Panc1 (cell line): Measurements from ENCODE around the gene ORM1. TPM values are rescaled to one million over a fixed set of nuclear protein-coding genes. Genes with fewer than 3 reads are reported as not detected.

Source experiments
- ATAC-seq: fragments of 200-7000 bp; cut with Tn5 transposase; 2 replicates; pipeline ENCODE4 v1.9.1; 2020; ENCODE audit warnings: mild to moderate bottlenecking, moderate library complexity
- BruUV-seq: library from RNA; stranded (reverse); fragments of 400-500 nt; replicated peaks from 2 replicates; lab custom pipeline; 2021; lab: Mats Ljungman, UMichigan
- CTCF ChIA-PET: fragments of 300-600 bp; sonication (Branson Sonifier 250); formaldehyde crosslinking; loops from one replicate; lab custom pipeline; 2022; ENCODE audit warnings: antibody characterized with exemption; lab: Charles Lee
- POLR2A ChIA-PET: fragments of 300-600 bp; sonication (Branson Sonifier 250); formaldehyde crosslinking; loops from one replicate; lab custom pipeline; 2022; ENCODE audit warnings: antibody characterized with exemption; lab: Charles Lee
- DNase-seq: peaks from one replicate; pipeline ENCODE4 v3.0.0-alpha.2; 2010; ENCODE audit warnings: low read depth, low spot score
- H3K27ac ChIP-seq: 2 replicates; pipeline ENCODE4 v1.5.1; 2011; ENCODE audit warnings: mild to moderate bottlenecking, low read length, inconsistent platforms
- H3K27me3 ChIP-seq: fragments of 200-500 bp; sonication (Bioruptor generic); 2 replicates; pipeline ENCODE4 v1.6.0; 2014; ENCODE audit warnings: low read length, inconsistent platforms; ENCODE audit not compliant: control insufficient read depth, insufficient read depth
- H3K36me3 ChIP-seq: fragments of 200-500 bp; sonication (Bioruptor generic); 2 replicates; pipeline ENCODE4 v1.5.1; 2014; ENCODE audit warnings: inconsistent platforms, mild to moderate bottlenecking, low read length, moderate library complexity; ENCODE audit not compliant: control insufficient read depth, insufficient read depth
- H3K4me1 ChIP-seq: 2 replicates; pipeline ENCODE4 v1.5.1; 2011; ENCODE audit warnings: inconsistent platforms, mild to moderate bottlenecking, low read length, moderate library complexity; ENCODE audit not compliant: control insufficient read depth, insufficient read depth
- H3K4me3 ChIP-seq, 2 experiments: 2 replicates each; pipeline ENCODE4 v1.5.1; 2011 to 2012; ENCODE audit warnings: low read depth in 2 of 2, low read length in 2 of 2, mild to moderate bottlenecking in 2 of 2, inconsistent platforms in 1 of 2, moderate library complexity in 1 of 2
- H3K9me3 ChIP-seq: fragments of 200-500 bp; sonication (Bioruptor generic); 2 replicates; pipeline ENCODE4 v1.5.1; 2014; ENCODE audit warnings: low read depth, mild to moderate bottlenecking, inconsistent platforms, low read length, moderate library complexity; ENCODE audit not compliant: control insufficient read depth, insufficient read depth
- CTCF ChIP-seq: fragments of 450-650 bp; IDR thresholded peaks from 2 replicates; pipeline ENCODE4 v1.5.1; 2017; ENCODE audit warnings: mild to moderate bottlenecking
- POLR2AphosphoS5 ChIP-seq: IDR thresholded peaks from 2 replicates; pipeline ENCODE4 v1.6.1; 2012; ENCODE audit warnings: mild to moderate bottlenecking, low read depth, low read length, moderate library complexity
- SIN3A ChIP-seq: IDR thresholded peaks from 2 replicates; pipeline ENCODE4 v1.6.1; 2012; ENCODE audit warnings: low read depth, mild to moderate bottlenecking, low read length, moderate library complexity, borderline replicate concordance; ENCODE audit not compliant: insufficient read depth
- TCF7L2 ChIP-seq: IDR thresholded peaks from 2 replicates; pipeline ENCODE4 v1.6.1; 2011; ENCODE audit warnings: mild to moderate bottlenecking, low read depth, low read length, inconsistent platforms
- in situ Hi-C: cut with HindIII; loops from 2 replicates; pipeline ENCODE4 v1.10.0; 2016; ENCODE audit warnings: low sequenced_read_pairs, low pct_unique_long_range_greater_than_20kb
- intact Hi-C: fragments of 100-400 bp; cut with micrococcal nuclease; formaldehyde crosslinking; loops from one replicate; pipeline ENCODE4 v1.10.0; 2022; ENCODE audit not compliant: unreplicated experiment
- total RNA-seq: library from RNA; stranded (reverse); gene quantifications from one replicate; pipeline ENCODE4 v1.2.1, GENCODE V29; 2021; ENCODE audit not compliant: unreplicated experiment
- TF ChIP-seq, protein P1 (sequence below), 2 experiments: IDR thresholded peaks; 2 replicates each; pipeline ENCODE4 v1.6.1; 2011 to 2012; ENCODE audit warnings: low read depth in 2 of 2, control low read depth in 1 of 2, low read length in 1 of 2, mild to moderate bottlenecking in 1 of 2, moderate library complexity in 1 of 2; ENCODE audit not compliant: insufficient read depth in 1 of 2

ORM1 gene
- total RNA-seq, 1 experiment from 2014 or later = 3.5 TPM

DNA sequence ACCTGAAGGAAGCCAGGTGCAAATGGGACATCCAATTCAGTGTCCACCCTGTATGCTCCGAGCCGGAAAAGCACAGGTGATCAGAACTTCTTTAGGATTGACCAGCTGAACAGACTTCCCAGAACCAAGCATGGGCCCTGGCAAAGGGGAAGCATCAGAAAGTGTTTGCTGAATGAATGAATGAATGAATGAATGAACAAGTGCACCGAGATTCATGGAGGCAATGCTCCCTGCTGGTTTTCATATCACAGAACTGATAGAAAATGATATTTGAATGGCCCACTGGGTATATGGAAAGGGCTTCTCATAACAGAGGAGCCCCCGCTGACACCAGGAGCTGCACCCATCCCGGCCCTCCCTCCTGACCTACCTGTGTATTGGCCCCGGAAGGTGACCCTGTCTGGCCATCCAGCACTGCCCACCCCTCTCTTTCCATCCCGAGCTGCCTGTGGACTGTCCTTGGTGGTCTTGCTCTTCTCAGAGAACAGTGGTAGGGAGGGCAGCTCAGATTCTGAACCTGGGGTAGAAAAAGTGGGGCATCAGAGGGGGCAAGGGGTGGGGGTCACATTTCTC is 22.7 kb downstream of the ORM1 start:
- CTCF ChIA-PET = no interaction called here
- Histone ChIP-seq H3K27ac (no peak overlapping the region), H3K4me3 (no peak overlapping the region), H3K4me1 (no peaks in the 10 kb centered on the region), H3K27me3 (no peaks in the 10 kb centered on the region), H3K9me3 (no peaks in the 10 kb centered on the region), H3K36me3 (no peaks in the 10 kb centered on the region)
- TF ChIP-seq, protein P1, sequence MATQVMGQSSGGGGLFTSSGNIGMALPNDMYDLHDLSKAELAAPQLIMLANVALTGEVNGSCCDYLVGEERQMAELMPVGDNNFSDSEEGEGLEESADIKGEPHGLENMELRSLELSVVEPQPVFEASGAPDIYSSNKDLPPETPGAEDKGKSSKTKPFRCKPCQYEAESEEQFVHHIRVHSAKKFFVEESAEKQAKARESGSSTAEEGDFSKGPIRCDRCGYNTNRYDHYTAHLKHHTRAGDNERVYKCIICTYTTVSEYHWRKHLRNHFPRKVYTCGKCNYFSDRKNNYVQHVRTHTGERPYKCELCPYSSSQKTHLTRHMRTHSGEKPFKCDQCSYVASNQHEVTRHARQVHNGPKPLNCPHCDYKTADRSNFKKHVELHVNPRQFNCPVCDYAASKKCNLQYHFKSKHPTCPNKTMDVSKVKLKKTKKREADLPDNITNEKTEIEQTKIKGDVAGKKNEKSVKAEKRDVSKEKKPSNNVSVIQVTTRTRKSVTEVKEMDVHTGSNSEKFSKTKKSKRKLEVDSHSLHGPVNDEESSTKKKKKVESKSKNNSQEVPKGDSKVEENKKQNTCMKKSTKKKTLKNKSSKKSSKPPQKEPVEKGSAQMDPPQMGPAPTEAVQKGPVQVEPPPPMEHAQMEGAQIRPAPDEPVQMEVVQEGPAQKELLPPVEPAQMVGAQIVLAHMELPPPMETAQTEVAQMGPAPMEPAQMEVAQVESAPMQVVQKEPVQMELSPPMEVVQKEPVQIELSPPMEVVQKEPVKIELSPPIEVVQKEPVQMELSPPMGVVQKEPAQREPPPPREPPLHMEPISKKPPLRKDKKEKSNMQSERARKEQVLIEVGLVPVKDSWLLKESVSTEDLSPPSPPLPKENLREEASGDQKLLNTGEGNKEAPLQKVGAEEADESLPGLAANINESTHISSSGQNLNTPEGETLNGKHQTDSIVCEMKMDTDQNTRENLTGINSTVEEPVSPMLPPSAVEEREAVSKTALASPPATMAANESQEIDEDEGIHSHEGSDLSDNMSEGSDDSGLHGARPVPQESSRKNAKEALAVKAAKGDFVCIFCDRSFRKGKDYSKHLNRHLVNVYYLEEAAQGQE (IDR thresholded peaks at IDR 0.05; ENCODE audit: insufficient read depth in 1 of 2, low read depth in 2 of 2, low read length in 1 of 2) = no peak
- no peak for TF ChIP-seq POLR2AphosphoS5
- no peak for TF ChIP-seq SIN3A
- TF ChIP-seq TCF7L2 = no peak
- TF ChIP-seq CTCF = no peak
- intact Hi-C loops (no loop called here), in situ Hi-C loops (no loop called here)
- ATAC-seq (no peak), DNase-seq (no peak)
- POLR2A ChIA-PET = no interaction called here
- no TSS peak for BruUV-seq

DNA sequence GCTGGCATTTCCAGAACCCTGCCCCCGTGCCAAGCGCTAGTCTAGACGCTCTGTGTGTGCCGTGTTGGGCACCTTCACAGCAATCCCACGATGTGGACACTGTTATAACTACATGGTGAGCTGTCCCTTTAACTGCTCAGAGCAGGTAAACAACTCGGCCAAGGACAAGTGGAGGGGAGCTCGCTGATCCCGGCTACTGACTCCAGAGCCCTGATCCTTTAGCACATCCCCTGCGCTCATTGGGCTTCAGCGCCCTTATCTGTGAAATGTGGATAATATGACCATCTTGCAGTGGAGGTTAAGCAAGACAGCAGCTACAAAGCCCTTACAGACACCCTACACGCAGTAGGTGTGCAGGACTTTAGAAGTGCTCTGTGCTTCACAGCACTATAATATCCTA is 23.2 kb downstream of the ORM1 start:
- H3K27ac ChIP-seq = no peak overlapping the region
- no peak overlapping the region for H3K4me3 ChIP-seq
- CTCF ChIA-PET = no interaction called here
- no peak for ATAC-seq
- no peaks in the 10 kb centered on the region for H3K9me3 ChIP-seq
- POLR2A ChIA-PET = no interaction called here
- TF ChIP-seq, protein P1 (IDR thresholded peaks at IDR 0.05; ENCODE audit: insufficient read depth in 1 of 2, low read depth in 2 of 2, low read length in 1 of 2) = no peak
- TF ChIP-seq SIN3A = no peak
- TF ChIP-seq TCF7L2 = no peak
- no peak for TF ChIP-seq POLR2AphosphoS5
- TF ChIP-seq CTCF = no peak
- no peak for DNase-seq
- H3K27me3 ChIP-seq = no peaks in the 10 kb centered on the region
- no peaks in the 10 kb centered on the region for H3K4me1 ChIP-seq
- no TSS peak for BruUV-seq
- H3K36me3 ChIP-seq = no peaks in the 10 kb centered on the region
- in situ Hi-C loops = no loop called here
- intact Hi-C loops = no loop called here
